DOHH2 (cell line): ENCODE data around the gene LRG1.

Source experiments
- H3F3A ChIP-seq: fragments of 200-600 bp; sonication (generic), shearing (Covaris generic); 2 replicates; pipeline ENCODE4 v1.6.0; 2016; ENCODE audit warnings: antibody characterized with exemption, mild to moderate bottlenecking; ENCODE audit not compliant: control insufficient read depth, insufficient read depth
- H3K27ac ChIP-seq: fragments of 200-600 bp; sonication (generic); 2 replicates; pipeline ENCODE4 v1.5.1; 2014; ENCODE audit warnings: low read depth, mild to moderate bottlenecking, low read length, moderate library complexity
- H3K27me3 ChIP-seq: fragments of 200-600 bp; sonication (generic); 2 replicates; pipeline ENCODE4 v1.6.1; 2014; ENCODE audit warnings: mild to moderate bottlenecking, low read length, mixed read lengths; ENCODE audit not compliant: control insufficient read depth
- H3K36me3 ChIP-seq: fragments of 200-600 bp; sonication (generic); 2 replicates; pipeline ENCODE4 v1.6.1; 2014; ENCODE audit warnings: mild to moderate bottlenecking, low read length, moderate library complexity, mixed read lengths; ENCODE audit not compliant: control insufficient read depth
- H3K4me1 ChIP-seq: fragments of 200-600 bp; sonication (generic); 2 replicates; pipeline ENCODE4 v1.6.1; 2014; ENCODE audit warnings: mild to moderate bottlenecking, low read length, mixed read lengths; ENCODE audit not compliant: control insufficient read depth
- H3K4me2 ChIP-seq: fragments of 200-600 bp; sonication (generic); 2 replicates; pipeline ENCODE4 v1.6.0; 2014; ENCODE audit warnings: mild to moderate bottlenecking, low read length, moderate library complexity
- H3K4me3 ChIP-seq: fragments of 200-600 bp; sonication (generic); 2 replicates; pipeline ENCODE4 v1.5.1; 2014; ENCODE audit warnings: mild to moderate bottlenecking, low read length, mixed read lengths
- H3K79me2 ChIP-seq: fragments of 200-600 bp; sonication (generic); 2 replicates; pipeline ENCODE4 v1.6.1; 2014; ENCODE audit warnings: mild to moderate bottlenecking, low read length, mixed read lengths; ENCODE audit not compliant: control insufficient read depth
- H3K9me2 ChIP-seq: fragments of 200-600 bp; sonication (generic); replicated peaks from 2 replicates; pipeline ENCODE4 v1.6.1; 2014; ENCODE audit warnings: mild to moderate bottlenecking, low read length, mixed read lengths; ENCODE audit not compliant: control insufficient read depth
- H3K9me3 ChIP-seq: fragments of 200-600 bp; sonication (generic); 2 replicates; pipeline ENCODE4 v1.6.1; 2014; ENCODE audit warnings: antibody characterized with exemption, low read length, mixed read lengths; ENCODE audit not compliant: control insufficient read depth, insufficient read depth
- H4K20me1 ChIP-seq: fragments of 200-600 bp; sonication (generic); 2 replicates; pipeline ENCODE4 v1.6.0; 2014; ENCODE audit warnings: low read depth, mild to moderate bottlenecking, antibody characterized with exemption, low read length, moderate library complexity; ENCODE audit not compliant: control insufficient read depth, insufficient read depth
- EZH2phosphoT487 ChIP-seq: fragments of 200-600 bp; sonication (generic); IDR thresholded peaks from 2 replicates; pipeline ENCODE4 v1.6.1; 2017; ENCODE audit warnings: borderline replicate concordance, mild to moderate bottlenecking, antibody characterized with exemption, low read length, moderate library complexity, mixed read lengths
- TF ChIP-seq, protein P1 (sequence below): fragments of 200-600 bp; sonication (generic); IDR thresholded peaks from one replicate; pipeline ENCODE4 v1.5.1; 2014; ENCODE audit warnings: antibody characterized with exemption, mild to moderate bottlenecking, low read depth, low read length; ENCODE audit not compliant: poor library complexity, severe bottlenecking

Gene LRG1

DNA sequence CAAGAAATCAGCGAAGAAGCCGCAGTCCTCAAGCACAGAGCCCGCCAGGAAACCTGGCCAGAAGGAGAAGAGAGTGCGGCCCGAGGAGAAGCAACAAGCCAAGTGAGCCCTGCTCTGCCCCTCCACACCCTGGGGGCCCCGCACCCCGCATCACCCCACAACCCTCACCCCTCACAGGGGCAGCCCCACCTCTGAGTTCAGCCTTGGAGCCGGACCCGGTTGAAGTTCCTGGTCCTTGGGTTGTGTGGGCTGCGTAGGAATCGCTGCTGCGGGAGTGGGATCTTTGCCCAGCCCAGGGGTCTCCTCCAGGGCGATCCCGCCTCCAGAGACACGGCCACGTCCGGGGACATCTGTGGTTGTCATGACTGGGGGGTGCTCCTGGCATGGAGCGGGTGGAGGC lies 43.5 kb downstream of the LRG1 start:
- Histone ChIP-seq H4K20me1 (no peaks in the 10 kb centered on the region), H3K36me3 (peaks cover 41% of the 10 kb centered on the region), H3K4me3 (no peak overlapping the region), H3K79me2 (no peaks in the 10 kb centered on the region), H3K27me3 (no peaks in the 10 kb centered on the region), H3K4me1 (no peaks in the 10 kb centered on the region), H3K9me2 (no peaks in the 10 kb centered on the region), H3F3A (no peaks in the 10 kb centered on the region), H3K27ac (no peak overlapping the region), H3K9me3 (no peaks in the 10 kb centered on the region), H3K4me2 (no peak overlapping the region)
- no peak for TF ChIP-seq EZH2phosphoT487
- TF ChIP-seq, protein P1, sequence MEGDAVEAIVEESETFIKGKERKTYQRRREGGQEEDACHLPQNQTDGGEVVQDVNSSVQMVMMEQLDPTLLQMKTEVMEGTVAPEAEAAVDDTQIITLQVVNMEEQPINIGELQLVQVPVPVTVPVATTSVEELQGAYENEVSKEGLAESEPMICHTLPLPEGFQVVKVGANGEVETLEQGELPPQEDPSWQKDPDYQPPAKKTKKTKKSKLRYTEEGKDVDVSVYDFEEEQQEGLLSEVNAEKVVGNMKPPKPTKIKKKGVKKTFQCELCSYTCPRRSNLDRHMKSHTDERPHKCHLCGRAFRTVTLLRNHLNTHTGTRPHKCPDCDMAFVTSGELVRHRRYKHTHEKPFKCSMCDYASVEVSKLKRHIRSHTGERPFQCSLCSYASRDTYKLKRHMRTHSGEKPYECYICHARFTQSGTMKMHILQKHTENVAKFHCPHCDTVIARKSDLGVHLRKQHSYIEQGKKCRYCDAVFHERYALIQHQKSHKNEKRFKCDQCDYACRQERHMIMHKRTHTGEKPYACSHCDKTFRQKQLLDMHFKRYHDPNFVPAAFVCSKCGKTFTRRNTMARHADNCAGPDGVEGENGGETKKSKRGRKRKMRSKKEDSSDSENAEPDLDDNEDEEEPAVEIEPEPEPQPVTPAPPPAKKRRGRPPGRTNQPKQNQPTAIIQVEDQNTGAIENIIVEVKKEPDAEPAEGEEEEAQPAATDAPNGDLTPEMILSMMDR, result no peak

DNA sequence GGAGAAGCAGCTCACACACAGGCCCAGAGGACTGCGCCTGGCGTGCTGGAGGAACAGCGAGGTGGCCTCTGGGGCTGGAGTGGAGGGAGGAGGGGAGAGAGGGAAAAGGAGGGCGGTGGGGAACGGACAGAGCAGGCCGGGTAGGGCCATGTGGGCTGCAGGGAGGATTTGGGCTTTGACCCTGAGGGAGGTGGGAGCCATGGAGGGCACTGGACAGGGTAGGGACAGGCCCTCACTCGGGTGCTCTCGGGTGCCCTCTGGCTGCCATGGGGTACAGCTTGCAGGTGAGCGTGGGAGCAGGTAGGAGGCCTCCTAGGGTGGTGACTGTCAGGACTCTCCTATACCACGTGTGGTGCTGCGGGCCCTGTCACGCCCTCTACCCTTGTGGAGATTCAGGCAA lies 44.4 kb downstream of the LRG1 start:
- Histone ChIP-seq H3K79me2 (no peaks in the 10 kb centered on the region), H3K4me2 (no peak overlapping the region), H3F3A (no peaks in the 10 kb centered on the region), H3K4me3 (no peak overlapping the region), H3K9me3 (no peaks in the 10 kb centered on the region), H3K36me3 (peaks cover 43% of the 10 kb centered on the region), H3K27ac (no peak overlapping the region), H3K27me3 (no peaks in the 10 kb centered on the region), H3K9me2 (no peaks in the 10 kb centered on the region), H4K20me1 (no peaks in the 10 kb centered on the region), H3K4me1 (no peaks in the 10 kb centered on the region)
- TF ChIP-seq, protein P1, result peak; percentile 58
- TF ChIP-seq EZH2phosphoT487, result no peak

DNA sequence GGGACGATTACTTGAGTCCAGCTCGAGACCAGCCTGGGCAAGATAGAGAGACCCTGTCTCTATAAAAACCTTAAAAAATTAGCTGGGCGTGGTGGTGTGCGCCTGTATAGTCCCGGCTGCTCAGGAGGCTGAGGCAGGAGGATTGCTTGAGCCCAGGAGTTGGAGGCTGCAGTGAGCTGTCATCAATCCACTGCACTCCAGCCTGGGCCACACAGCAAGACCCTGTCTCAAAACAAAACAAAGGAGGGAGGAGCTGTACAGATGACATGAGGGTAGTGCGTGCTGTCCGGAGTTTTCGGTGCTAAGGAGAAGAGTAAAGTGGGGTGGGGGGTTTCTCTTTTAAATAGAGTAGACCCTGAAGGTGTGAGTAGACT lies 45.2 kb downstream of the LRG1 start:
- Histone ChIP-seq H3K4me3 (no peak overlapping the region), H3K36me3 (peaks cover 44% of the 10 kb centered on the region), H3K4me2 (no peak overlapping the region), H4K20me1 (no peaks in the 10 kb centered on the region), H3K9me2 (no peaks in the 10 kb centered on the region), H3K9me3 (no peaks in the 10 kb centered on the region), H3K4me1 (no peaks in the 10 kb centered on the region), H3K79me2 (no peaks in the 10 kb centered on the region), H3K27me3 (no peaks in the 10 kb centered on the region), H3K27ac (no peak overlapping the region), H3F3A (no peaks in the 10 kb centered on the region)
- TF ChIP-seq EZH2phosphoT487, result no peak
- TF ChIP-seq, protein P1, result no peak
